HEK293T (cell line): ENCODE results near the gene HOXD4.

Experiments used
- CTCF ChIA-PET: fragments of 350-600 bp; formaldehyde crosslinking; extraction: SDS; loops from one replicate; lab custom pipeline; 2021; ENCODE audit warnings: antibody characterized with exemption, inconsistent platforms; lab: Yijun Ruan, JAX
- POLR2A ChIA-PET: fragments of 350-600 bp; formaldehyde crosslinking; extraction: SDS; loops from one replicate; lab custom pipeline; 2020; ENCODE audit warnings: antibody characterized with exemption, inconsistent platforms; lab: Yijun Ruan, JAX
- DNase-seq: peaks from one replicate; pipeline ENCODE4 v3.0.0; 2012; ENCODE audit warnings: mixed read lengths; ENCODE audit errors: extremely low spot score
- ARNT ChIP-seq: fragments of 450-650 bp; IDR thresholded peaks from 2 replicates; pipeline ENCODE4 v1.6.1; 2017; ENCODE audit warnings: mild to moderate bottlenecking
- BHLHE40 ChIP-seq: fragments of 450-650 bp; IDR thresholded peaks from 2 replicates; pipeline ENCODE4 v1.6.1; 2016; ENCODE audit warnings: mild to moderate bottlenecking, moderate library complexity, borderline replicate concordance
- CTBP1 ChIP-seq: fragments of 450-650 bp; IDR thresholded peaks from 2 replicates; pipeline ENCODE4 v1.6.1; 2016; ENCODE audit warnings: borderline replicate concordance
- ELF4 ChIP-seq: fragments of 450-650 bp; IDR thresholded peaks from 2 replicates; pipeline ENCODE4 v1.6.1; 2017; ENCODE audit warnings: antibody characterized with exemption
- FOXA1 ChIP-seq: fragments of 450-650 bp; IDR thresholded peaks from 2 replicates; pipeline ENCODE4 v1.6.1; 2016; ENCODE audit warnings: mild to moderate bottlenecking
- FOXK2 ChIP-seq: fragments of 450-650 bp; IDR thresholded peaks from 2 replicates; pipeline ENCODE4 v1.6.1; 2016; ENCODE audit warnings: mild to moderate bottlenecking
- FOXM1 ChIP-seq: fragments of 450-650 bp; IDR thresholded peaks from 2 replicates; pipeline ENCODE4 v1.6.1; 2017; ENCODE audit warnings: mild to moderate bottlenecking, borderline replicate concordance
- HDGF ChIP-seq: fragments of 450-650 bp; IDR thresholded peaks from 2 replicates; pipeline ENCODE4 v1.6.1; 2017; ENCODE audit warnings: antibody characterized with exemption, borderline replicate concordance
- L3MBTL2 ChIP-seq: fragments of 450-650 bp; conservative IDR thresholded peaks from 2 replicates; pipeline ENCODE4 v1.6.1; 2016; ENCODE audit warnings: mild to moderate bottlenecking
- LEF1 ChIP-seq: fragments of 450-650 bp; IDR thresholded peaks from 2 replicates; pipeline ENCODE4 v1.6.1; 2017; ENCODE audit warnings: mild to moderate bottlenecking, borderline replicate concordance
- NFRKB ChIP-seq: fragments of 450-650 bp; IDR thresholded peaks from 2 replicates; pipeline ENCODE4 v1.6.1; 2016; ENCODE audit warnings: mild to moderate bottlenecking, moderate library complexity
- SP1 ChIP-seq: fragments of 450-650 bp; IDR thresholded peaks from 2 replicates; pipeline ENCODE4 v1.6.1; 2017
- SUZ12 ChIP-seq: fragments of 450-650 bp; IDR thresholded peaks from 2 replicates; pipeline ENCODE4 v1.6.1; 2016; ENCODE audit warnings: mild to moderate bottlenecking
- TARDBP ChIP-seq: fragments of 450-650 bp; IDR thresholded peaks from 2 replicates; pipeline ENCODE4 v1.6.1; 2016
- ZNF384 ChIP-seq: fragments of 450-650 bp; IDR thresholded peaks from 2 replicates; pipeline ENCODE4 v1.6.1; 2016
- TF ChIP-seq, protein P1 (sequence below): fragments of 450-650 bp; IDR thresholded peaks from 2 replicates; pipeline ENCODE4 v1.6.1; 2016

Gene HOXD4

DNA sequence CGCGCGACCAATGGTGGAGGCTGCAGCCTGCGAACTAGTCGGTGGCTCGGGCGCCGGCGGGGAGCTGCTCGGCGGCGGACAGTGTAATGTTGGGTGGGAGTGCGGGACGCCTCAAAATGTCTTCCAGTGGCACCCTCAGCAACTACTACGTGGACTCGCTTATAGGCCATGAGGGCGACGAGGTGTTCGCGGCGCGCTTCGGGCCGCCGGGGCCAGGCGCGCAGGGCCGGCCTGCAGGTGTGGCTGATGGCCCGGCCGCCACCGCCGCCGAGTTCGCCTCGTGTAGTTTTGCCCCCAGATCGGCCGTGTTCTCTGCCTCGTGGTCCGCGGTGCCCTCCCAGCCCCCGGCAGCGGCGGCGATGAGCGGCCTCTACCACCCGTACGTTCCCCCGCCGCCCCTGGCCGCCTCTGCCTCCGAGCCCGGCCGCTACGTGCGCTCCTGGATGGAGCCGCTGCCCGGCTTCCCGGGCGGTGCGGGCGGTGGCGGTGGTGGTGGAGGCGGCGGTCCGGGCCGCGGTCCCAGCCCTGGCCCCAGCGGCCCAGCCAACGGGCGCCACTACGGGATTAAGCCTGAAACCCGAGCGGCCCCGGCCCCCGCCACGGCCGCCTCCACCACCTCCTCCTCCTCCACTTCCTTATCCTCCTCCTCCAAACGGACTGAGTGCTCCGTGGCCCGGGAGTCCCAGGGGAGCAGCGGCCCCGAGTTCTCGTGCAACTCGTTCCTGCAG, 28.5 kb upstream of the HOXD4 start, which contains the start of gene HOXD9:
TSS of gene HOXD9 (plus strand) at position 37 of the 728 bp plus-strand sequence. CDS start at position 87, 50 bp downstream.
- POLR2A ChIA-PET: interaction anchor here (1.3 kb wide), 1 partner anchor 18 kb away, joined by 4 read pairs; no protein-coding TSS in a partner anchor
- no peak for DNase-seq
- CTCF ChIA-PET: no interaction called here
- no peak for TF ChIP-seq TARDBP
- TF ChIP-seq BHLHE40: no peak
- peak; percentile 12; the same call in 1 of the 2 replicates for TF ChIP-seq FOXM1
- no peak for TF ChIP-seq ELF4

DNA sequence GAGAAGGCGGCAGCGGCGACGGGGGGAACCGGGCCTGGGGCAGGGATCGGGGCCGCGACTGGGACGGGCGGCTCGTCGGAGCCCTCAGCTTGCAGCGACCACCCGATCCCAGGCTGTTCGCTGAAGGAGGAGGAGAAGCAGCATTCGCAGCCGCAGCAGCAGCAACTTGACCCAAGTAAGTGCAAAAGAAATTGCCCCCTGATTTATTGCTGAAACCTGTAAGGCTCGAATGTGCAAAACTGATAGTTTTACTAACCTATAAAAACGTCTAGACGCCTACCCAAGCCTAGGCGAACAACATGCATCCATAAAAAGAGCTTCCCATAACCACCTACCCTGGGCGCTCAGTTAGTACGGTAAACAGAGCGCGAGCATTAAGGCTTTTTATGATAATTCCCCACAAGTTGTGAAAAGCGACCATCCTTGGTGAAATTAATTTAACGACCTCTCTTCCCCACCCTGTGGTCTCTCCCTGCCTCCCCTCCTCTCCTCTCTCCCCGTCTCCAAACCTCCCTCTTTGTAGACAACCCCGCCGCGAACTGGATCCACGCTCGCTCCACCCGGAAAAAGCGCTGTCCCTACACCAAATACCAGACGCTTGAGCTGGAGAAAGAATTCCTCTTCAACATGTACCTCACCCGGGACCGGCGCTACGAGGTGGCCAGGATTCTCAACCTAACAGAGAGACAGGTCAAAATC, 27.8 kb upstream of the HOXD4 start:
- ChIA-PET POLR2A (interaction anchor here (1.3 kb wide), 1 partner anchor 19 kb away, joined by 4 read pairs; no protein-coding TSS in a partner anchor), CTCF (no interaction called here)
- no peak for DNase-seq

DNA sequence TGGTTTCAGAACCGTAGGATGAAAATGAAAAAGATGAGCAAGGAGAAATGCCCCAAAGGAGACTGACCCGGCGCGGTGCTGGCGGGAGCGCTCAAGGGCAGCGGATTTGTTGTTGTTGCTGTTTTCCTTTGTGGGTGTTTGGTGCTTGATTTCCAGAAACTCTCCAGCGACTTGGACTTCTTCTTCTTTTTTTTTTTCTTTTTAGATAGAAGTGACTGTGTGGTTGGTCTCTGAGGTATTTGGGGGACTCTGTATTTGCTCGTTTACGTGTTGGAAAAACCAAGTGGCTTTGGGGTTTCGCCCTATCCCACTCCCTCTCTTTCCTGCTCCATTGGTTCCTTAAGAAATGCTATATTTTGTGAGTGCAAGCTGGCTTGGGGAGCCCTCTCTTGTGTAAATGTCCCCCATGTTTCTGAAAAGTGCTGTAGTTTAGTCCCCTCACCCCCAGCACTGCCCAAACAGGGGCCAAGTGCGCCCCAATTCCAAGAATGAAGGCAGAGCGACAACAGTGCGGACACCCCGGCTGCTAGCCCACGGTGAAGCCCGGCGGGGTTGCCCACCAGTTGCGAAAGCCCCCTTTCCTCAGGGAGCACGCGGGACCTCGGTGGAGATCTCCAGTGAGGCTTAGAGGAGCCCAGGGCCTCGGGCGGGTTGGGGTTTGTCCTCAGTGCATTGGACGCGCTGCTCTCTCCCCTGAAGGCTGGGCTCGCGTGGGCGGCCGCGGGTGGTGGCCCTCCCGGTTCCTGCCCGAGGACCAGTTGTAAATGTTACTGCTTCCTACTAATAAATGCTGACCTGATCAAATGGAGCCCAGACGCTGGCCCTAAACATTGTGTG, 27.0 kb upstream of the HOXD4 start:
- ChIA-PET POLR2A (interaction anchor here (1.3 to 3.8 kb wide), 2 partner anchors 19 kb away, joined by 4 to 24 read pairs; no protein-coding TSS in a partner anchor), CTCF (interaction anchor here (1.9 to 2.8 kb wide), 2 partner anchors 527 to 530 kb away, joined by 6 to 25 read pairs; no protein-coding TSS in a partner anchor)
- TF ChIP-seq HDGF: no peak
- TF ChIP-seq FOXK2: no peak
- TF ChIP-seq SP1: no peak
- TF ChIP-seq LEF1: no peak
- no peak for TF ChIP-seq FOXA1
- TF ChIP-seq ELF4: no peak
- TF ChIP-seq L3MBTL2: no peak
- TF ChIP-seq CTBP1: no peak
- TF ChIP-seq SUZ12: no peak
- no peak for TF ChIP-seq ARNT
- TF ChIP-seq, protein P1, sequence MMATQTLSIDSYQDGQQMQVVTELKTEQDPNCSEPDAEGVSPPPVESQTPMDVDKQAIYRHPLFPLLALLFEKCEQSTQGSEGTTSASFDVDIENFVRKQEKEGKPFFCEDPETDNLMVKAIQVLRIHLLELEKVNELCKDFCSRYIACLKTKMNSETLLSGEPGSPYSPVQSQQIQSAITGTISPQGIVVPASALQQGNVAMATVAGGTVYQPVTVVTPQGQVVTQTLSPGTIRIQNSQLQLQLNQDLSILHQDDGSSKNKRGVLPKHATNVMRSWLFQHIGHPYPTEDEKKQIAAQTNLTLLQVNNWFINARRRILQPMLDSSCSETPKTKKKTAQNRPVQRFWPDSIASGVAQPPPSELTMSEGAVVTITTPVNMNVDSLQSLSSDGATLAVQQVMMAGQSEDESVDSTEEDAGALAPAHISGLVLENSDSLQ: no peak
- TF ChIP-seq BHLHE40: no peak
- TF ChIP-seq FOXM1: no peak
- no peak for TF ChIP-seq NFRKB
- TF ChIP-seq ZNF384: no peak
- no peak for TF ChIP-seq TARDBP
- DNase-seq: no peak

More for the DNA sequence above, 27.8 kb upstream of the HOXD4 start:
- TF ChIP-seq FOXK2: no peak
- TF ChIP-seq ARNT: no peak
- TF ChIP-seq, protein P1: peak; percentile 88
- peak; percentile 64; the same call in 1 of the 2 replicates for TF ChIP-seq CTBP1

DNA sequence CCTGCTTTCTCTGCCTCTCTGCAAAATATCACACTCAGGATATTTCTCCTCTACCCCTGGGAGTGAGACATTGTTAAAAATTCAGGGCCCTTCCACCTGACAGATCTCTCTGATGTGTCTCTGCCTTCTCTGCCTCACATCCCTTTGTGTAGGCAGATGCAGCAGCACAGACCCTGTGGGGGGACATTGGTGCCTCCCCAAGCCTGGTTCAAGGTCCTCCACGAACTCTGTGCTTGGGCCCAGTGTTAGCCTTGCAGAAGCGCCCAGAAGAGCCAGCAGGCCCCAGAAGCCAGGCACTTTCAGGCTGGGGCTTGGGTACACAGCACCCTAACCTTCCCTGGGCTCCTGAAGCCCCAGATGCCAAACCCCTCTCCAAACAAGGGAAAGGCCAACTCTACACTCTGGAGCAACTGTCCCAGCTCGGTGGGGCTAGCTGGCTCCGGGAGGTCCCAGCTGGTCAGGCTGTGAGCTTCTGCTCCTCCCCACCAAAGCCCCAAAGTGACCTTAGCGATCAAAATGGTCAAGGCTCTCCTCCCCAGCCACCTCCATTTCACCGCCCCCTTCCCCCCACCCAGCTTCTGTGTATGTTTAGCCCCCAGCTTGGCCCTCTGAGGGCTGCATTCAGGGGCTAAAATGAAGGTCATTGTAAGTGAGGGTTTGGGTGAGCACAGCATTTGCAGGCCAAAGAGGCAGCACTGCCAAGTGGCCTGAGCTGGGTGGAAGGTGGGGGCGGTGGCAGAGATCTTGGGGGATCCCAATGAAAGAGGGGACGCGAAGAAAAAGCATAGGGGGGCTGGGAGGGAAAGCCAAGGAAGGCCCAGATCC, 26.2 kb upstream of the HOXD4 start:
- ChIA-PET POLR2A (interaction anchor here (3.8 kb wide), 1 partner anchor 20 kb away, joined by 24 read pairs; no protein-coding TSS in a partner anchor), CTCF (interaction anchor here (1.9 to 2.8 kb wide), 2 partner anchors 526 to 529 kb away, joined by 6 to 25 read pairs; no protein-coding TSS in a partner anchor)
- TF ChIP-seq BHLHE40 (no peak), ZNF384 (no peak), FOXM1 (no peak), ELF4 (no peak), ARNT (no peak), CTBP1 (no peak), FOXA1 (no peak)

DNA sequence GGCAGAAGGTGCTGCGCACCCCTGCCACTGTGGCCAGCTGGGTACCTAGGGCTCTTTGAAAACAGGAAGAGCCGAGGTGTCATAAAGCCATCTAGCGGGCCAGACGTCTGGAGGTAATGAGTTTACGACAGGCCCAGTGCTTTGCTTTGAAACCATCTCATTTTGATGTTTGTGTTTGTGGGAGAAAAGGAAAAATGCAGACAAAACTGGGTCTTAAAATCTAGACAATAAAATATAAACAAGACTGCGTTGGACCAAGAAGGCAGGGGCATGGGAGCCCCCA, 25.6 kb upstream of the HOXD4 start:
- DNase-seq: no peak
- CTCF ChIA-PET: interaction anchor here (1.9 to 2.8 kb wide), 2 partner anchors 526 to 529 kb away, joined by 6 to 25 read pairs; no protein-coding TSS in a partner anchor
- TF ChIP-seq SUZ12: no peak
- no peak for TF ChIP-seq TARDBP
- TF ChIP-seq, protein P1: no peak
- no peak for TF ChIP-seq ELF4
- TF ChIP-seq FOXK2: no peak
- TF ChIP-seq HDGF: no peak
- TF ChIP-seq ZNF384: no peak
- TF ChIP-seq L3MBTL2: no peak
- POLR2A ChIA-PET: interaction anchor here (3.8 kb wide), 1 partner anchor 20 kb away, joined by 24 read pairs; no protein-coding TSS in a partner anchor

More for the DNA sequence above, 26.2 kb upstream of the HOXD4 start:
- no peak for DNase-seq
